Measurements from ENCODE around the gene IGF2R.

DNA sequence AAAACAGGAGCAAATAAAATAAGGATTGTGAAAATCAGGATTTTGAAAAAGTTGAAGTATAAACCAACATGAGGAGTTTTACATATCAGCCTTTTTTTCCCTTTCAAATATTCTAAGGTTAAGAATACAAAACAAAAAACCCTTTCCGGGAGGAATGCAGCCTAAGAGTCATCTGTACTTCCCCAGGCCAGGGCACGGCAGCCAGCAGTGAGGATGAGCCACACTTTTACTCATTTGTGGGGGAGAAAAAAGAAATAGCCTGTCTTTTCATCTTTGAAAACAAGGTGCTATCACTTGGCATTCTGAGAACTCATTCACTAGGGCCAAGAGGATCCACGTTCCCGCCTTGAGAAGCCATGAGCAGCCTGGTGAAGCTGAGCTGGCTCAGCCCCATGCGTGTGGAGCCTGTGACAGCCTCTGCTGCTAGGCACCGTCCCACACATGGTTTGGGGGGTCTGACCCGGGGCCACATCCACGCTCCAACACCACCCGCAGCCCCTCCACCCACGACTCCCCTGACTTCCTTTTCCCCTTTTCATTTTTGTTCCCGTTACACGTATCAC lies 164.0 kb downstream of the IGF2R start:
- TF ChIP-seq CTCF (IDR thresholded peaks at IDR 0.05) (no peak), POLR2A (IDR thresholded peaks at IDR 0.05) (no peak)
